ENCODE measurements around the gene CDC42EP3.

CDC42EP3 gene

DNA sequence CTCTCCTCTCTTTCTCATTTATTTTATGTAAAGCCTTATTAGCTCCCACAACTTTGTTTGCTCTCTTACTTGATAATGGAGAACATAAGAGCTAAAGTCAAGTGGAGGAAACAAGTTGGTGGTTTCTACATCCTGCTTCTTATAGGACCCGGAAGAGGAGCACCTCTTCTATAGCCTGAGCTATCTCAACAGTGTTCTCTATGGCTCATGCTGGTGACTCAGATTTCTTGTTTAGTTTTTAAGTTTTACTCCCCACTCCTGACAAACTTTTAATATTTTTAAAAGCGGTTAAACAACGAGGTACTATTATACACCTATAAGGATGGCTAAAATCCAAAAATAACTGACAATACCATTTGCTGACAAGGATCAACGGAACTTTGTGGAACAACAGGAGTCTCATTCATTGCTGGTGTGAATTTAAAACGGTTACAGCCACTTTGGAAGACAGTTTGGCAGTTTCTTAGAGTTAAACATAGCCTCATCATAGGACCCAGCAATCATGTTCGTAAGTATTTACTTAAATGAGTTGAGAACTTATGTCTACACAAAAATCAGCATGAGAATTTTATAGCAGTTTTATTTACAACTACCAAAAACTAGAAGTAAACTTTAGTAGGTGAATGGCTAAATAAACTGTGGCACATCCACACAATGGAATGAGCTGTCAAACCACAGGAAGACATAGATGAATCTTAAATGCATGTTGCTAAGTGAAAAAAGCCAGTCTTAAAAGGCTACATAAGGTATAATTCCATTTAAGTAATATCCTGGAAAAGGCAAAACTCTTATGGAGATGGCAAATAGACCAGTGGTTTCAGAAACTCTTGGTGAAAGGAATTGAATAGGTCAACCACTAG lies 12.7 kb upstream of the CDC42EP3 start:
- DNase-seq (ENCODE audit: low read depth in 3 of 3): no peak

DNA sequence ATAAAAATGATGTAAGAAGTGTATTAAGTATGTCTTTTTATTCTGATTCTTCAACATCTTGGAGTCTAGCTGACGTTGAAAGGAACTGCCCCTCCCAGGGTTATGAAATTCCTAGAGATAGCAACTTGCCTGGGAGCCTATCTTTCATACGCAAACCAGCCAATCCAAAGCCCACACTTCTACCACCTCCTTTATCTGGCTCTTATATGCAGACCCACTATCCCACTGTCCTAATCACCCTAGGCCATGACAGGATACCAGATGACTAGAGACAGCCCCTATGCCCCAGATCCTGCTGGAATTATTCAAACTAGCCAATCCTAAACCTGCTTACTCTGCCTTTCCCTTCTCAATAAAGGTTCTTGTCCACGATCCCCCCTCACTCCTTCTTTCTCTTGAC lies 11.8 kb upstream of the CDC42EP3 start:
- DNase-seq (ENCODE audit: low read depth in 3 of 3): no peak

DNA sequence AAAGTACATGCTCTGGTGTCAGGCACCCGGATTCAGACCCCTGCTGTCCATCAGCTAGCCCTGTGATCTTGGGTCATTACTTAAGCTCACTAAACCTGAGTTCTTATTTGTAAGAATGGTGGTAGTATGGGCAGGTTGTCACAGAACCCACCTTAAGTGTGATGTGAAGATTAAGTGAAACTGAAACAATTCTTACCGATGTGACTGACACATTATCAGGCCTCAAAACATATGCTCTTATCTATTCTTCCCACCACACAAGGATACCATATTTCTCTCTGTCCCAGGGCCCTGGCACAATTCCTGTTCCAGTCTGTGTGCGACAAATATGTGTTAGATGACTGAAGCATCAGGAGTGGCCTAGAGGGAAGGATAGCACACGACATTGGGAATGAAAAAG lies 11.0 kb upstream of the CDC42EP3 start:
- DNase-seq (ENCODE audit: low read depth in 3 of 3): no peak

DNA sequence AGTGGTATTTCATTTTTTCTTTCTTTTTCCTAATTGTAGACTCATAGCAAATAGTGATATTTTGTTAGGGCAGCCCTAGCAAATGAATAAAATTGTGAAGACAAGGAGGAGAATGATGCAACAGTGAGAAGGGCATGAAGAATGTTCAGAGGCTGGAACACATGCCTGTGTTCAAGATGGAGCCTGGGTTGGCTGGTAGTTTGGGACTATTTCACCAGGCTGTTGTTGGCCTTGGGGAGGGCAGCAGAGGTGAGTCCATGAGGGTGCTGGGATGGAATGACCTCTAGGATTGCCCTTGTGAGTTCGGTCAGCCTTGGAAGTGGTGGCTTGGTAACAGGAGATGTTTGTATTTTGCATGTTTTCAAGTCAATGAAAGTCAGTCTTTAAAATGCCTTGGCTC lies 10.1 kb upstream of the CDC42EP3 start:
- DNase-seq (ENCODE audit: low read depth in 3 of 3): no peak

DNA sequence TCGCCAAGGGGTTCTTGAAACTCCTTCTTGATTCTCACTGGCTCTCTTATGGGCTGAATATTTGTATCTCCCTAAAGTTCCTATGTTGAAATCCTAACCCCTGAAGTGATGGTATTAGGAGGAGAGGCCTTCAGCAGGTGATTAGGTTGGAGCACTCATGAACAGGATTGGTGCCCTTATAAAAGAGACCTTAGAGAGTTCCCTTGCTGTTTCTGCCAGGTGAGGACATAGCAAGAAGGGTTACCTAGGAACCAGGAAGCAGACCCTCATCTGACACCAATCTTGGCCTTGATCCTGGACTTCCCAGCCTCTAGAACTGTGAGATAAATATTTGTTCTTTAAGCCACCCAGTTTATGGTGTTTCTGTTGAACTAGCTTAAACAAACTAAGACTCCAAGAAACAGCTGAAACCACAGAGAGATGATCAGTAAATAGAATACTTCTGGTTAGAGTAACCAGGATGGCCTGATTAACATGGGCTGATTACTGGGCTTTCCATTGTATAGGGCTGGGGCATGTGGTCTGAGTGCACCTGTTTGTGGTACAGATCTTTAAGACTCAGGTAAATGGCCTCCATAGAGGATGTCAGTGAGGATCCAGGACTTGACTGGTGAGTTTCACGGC lies 7.7 kb upstream of the CDC42EP3 start:
- DNase-seq (ENCODE audit: low read depth in 3 of 3): no peak

DNA sequence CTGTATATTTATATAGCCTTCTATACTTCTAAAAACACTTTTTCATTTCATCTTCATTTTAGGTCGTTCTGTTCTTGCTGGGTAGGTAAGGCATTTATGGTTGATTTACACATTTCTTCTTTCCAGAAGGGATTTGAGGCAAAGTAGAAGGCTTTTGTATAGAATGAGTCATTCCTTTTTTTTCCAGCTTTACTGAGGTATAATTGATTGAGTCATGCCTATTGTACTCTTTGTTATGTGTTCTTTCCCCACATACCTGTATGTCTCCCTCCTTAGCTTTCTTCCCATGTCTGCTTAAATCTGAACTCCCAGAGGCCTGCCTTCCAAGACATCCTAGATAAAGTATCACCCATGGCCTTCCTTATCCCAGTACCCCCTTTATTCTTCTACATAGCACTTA lies 4.8 kb upstream of the CDC42EP3 start:
- no peak for DNase-seq (ENCODE audit: low read depth in 3 of 3)

DNA sequence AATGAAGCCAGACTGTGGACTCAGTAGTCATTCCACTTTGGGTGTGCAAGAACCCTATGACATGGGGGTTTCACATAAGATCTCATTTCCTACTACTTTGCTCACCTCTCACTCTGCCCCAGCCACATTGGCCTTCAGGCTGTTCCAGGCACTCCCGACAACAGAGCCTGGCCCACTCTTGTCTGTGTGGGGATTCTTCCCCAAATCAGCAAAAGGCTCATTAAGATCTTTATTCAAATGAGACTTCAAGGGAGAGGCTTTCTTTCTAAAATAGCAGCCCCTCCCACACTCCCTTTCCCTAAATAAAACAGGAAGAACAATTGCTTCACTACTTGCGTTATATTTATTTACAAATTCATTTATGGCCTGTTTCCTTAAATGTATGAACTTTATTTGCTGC lies 3.5 kb upstream of the CDC42EP3 start:
- no peak for DNase-seq (ENCODE audit: low read depth in 3 of 3)

DNA sequence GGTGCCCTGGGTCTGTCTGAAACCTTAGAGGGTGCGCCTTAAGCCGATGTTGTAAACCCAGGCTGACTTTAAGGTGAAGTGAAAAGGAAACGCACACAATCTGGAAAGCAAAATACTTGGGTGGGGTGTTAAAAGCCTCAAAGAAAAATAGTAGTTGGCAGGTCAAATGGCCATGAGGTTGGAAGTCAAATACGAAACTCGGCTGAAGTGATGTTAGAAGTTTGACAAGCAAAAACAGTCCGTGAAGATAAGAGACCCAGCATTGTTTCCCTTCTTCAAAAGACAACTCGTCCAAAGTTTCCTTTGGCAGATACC lies 1.4 kb upstream of the CDC42EP3 start:
- no peak for DNase-seq (ENCODE audit: low read depth in 3 of 3)

DNA sequence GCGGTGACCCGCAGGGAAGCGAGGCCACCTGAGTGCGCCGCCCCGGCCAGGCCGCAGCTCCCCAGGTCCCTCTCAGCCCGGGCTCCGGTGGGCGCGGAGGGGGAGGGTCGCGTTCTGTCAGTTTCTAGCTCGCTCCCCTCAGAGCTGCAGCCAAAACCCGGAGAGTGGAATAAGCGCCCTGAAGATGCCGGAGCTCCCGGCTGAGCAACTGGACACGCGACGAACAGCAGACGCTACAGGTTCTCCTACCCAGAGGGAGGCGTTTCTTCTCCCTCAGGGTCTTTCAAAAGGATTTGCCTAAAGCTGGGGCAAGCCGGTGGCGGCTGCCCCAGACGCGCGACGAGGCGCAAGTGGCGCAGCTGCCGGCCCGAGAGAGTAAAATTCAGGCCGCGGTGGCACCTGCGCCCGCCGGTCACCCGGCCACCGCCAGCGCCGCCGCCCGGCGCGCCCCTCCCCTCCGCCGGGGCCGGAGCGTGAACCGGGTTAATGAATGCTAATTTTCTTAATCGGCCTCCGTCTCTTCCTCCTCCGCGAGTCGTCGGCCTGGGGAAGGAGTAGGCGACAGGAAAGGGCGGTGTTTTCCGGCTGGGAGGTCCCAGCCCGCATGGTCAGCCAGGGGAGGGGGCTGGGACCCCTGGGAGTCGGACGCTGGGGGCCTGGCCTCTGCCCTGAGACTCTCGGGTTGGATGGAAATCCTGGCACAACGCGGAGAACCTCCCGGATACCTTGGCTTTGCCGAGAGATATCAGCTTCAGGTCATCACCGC lies 845 bp upstream of the CDC42EP3 start:
- DNase-seq (ENCODE audit: low read depth in 3 of 3): peak; percentile 37 to 53 (median 51)

DNA sequence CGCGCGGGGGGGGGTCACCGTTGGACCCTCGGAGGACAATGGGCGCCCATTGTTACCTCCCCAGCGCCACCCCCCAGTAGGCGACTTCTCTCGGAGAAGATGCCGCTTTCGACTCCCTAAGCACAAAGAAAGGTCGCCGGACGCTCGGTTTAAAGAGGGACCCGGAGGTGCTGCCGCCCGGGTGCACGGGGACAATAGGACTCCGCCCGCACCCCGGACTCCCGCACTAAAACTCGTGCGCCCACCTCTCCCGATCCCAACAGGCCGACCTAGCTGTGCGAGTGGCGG lies 318 bp upstream of the CDC42EP3 start:
- DNase-seq (ENCODE audit: low read depth in 3 of 3): no peak

DNA sequence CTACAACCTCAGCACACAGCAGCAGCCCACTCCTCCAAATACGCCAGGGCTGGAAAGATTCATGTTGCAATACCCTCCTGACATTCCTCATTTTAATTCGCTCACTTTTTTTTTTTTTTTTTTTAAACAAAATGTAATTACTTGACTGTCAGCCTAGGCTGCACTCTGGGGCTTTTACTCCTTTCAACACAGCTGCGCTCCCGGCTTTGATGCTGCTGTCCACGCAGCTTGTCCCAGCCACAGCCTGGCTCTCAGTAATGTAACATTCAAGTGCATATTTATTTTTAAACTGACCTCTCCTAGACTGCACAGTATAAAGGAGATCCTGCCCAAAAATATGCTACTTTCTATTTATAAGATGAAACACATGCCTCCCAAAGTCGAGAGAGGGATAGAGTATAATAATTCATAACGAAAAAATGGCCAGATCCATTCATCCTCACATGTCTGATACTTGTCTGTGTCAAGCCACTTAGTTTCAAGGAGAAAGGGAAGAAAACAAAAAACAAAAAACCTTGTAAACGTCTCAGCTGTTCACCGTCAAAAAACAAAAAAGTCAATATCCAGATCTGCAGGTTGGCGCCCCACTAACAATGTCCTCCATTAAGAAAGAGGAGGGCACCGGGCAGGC lies 949 bp downstream of the CDC42EP3 start:
- no peak for DNase-seq (ENCODE audit: low read depth in 3 of 3)

DNA sequence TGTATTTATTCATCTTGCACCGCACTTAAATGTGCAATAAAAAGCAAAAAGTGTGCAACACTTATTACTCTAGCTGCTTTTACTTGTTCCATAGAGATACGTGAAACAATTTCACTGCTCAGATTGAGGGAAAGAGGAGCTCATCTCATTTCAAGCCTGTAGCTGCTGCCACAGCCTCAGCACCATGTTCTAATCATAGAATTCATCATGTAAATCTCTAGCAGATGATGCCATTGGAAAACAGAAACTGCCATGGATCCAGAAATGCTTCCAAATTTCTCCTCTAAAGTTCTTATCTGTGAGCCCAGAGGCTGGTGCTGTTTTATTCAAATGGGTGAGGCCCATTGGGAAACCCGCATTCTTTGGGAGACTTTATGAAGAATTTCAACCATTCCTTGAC lies 2.0 kb downstream of the CDC42EP3 start:
- DNase-seq (ENCODE audit: low read depth in 3 of 3): no peak

DNA sequence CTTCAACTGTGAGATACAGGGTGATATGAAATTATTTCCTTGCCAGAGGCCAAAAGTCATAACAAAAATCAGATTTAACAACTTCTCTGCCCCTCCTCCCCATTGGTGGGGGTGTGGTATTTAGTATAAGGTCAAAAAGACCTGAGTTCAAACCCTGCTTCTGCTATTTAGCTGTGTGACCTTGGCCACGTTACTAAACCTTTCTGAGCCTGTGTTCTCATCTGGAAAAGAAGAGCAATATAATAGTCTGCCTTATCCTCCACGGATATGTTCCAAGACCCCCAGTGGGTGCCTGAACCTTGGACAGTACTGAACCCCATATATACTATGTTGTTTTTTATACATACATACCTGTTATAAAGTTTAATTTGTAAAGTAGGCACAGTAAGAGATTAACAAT lies 3.7 kb downstream of the CDC42EP3 start:
- DNase-seq (ENCODE audit: low read depth in 3 of 3): no peak

DNA sequence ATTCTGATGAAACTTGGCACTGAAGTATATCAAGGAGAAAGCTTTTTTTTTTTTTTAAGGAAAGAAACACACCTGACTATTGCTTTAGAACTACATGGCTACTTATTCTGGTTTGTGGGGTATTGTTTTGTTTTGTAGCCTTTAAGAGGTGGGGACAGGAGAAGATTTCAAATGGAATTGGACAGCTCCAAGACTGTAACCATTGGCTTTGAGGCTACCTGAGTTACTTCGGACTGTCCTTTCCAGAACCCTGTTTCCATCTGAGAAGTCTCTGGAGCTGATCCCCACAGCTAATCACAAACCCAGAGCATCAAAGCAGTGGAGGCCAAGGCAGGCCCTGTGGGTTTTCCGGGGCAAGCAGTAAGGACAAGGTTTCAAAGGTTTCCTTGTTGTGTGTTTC lies 4.7 kb downstream of the CDC42EP3 start:
- no peak for DNase-seq (ENCODE audit: low read depth in 3 of 3)

DNA sequence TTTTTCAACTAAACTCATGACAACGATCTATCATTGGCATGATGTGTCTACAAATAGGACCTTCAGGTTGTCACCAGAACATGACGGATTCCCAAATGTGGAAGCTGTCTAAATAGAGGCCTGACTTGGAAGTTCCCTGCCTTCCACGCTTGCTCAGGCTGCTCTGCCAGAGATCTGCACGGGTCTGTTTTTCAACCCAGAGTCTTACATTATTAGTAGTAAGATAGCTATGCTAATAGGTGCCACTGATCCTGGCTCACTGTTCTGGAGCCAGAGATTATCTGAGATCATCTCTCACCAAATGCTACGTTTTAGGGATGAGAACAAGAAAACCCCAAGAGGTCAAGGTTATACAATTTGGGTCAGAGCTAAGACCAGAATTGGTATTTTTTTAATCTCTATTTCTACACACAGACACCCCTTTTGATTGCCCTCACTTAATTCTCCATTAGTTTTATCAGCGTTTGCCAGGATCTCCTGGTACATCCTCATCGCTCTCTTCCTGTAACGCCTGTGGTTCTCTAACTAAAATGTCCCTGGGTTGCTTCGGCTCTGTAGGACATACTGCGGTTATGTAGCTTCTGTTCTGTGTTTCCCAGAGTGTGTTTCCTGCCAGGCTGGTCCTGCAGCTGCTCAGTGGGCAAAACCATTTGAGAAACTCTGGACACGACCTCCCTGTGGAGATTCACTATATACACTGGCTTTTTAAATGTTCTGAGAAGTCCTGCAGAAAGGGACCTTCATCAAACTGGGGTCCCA lies 5.7 kb downstream of the CDC42EP3 start:
- no peak for DNase-seq (ENCODE audit: low read depth in 3 of 3)

DNA sequence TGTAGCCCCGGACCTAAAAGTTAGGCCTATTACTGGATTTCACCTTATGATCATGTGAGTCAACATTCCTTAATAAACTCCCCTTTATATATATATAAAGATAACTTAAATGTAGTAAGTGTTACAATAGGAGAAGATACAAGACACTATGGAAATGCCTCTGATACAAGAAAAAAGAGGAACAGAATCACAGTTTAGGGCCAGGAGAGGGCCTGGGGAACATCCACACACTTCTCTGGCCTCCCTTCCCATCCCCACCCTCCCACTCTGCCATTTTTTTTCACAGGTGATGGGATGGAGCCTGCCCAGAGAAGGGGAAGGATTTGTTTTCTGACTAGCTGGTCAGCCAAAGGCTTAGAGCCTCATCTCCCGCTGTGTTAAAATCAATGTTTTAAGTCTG lies 6.4 kb downstream of the CDC42EP3 start:
- DNase-seq (ENCODE audit: low read depth in 3 of 3): no peak

DNA sequence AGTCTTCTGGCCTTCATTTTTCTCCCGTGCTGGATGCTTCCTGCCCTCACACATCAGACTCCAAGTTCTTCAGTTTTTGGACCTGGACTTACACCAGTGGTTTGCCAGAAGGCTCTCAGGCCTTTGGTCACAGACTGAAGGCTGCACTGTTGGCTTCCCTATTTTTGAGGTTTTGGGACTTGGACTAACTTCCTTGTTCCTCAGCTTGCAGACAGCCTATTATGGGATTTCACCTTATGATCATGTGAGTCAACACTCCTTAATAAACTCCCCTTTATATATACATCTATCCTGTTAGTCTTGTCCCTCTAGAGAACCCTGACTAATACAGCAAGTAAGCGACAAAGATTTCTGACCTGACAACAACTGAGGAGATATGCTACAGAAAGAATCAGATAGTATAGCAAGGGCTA lies 7.2 kb downstream of the CDC42EP3 start:
- no peak for DNase-seq (ENCODE audit: low read depth in 3 of 3)

DNA sequence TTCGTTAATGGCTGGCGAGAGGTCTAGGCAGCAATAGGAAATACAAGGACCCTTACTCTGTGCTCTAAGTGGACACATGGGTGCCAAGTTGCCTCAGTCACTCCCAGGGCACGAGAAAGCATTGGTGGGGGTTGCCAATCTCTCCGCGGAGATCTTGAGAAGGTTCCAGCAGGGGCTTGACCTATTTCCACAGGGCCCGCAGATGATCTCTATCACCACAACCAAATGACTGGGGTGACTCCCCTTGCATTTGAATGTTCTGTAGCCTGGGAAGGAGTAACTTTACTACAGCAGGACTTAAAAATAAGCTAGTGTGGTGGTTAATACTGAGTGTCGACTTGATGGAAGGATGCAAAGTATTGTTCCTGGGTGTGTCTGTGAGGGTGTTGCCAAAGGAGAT lies 8.1 kb downstream of the CDC42EP3 start:
- DNase-seq (ENCODE audit: low read depth in 3 of 3): no peak

DNA sequence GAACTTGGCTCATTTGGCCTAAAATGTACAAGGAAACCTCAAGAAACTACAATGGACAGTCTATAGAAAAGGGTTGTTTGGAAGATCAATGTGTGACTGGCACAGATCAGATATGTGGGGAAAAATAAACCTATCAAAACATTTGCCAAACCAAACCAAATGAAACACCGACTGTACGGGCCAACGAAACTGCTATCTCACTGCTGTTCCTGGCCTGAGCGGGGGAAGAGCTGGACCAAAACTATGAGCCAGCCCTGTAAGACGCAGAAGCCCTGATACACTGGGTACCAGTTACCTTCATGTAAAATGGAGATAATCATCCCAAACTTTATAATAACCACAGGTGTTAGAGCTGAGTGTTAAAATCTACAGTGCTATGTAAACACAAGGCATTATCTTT lies 11.7 kb downstream of the CDC42EP3 start:
- DNase-seq (ENCODE audit: low read depth in 3 of 3): no peak

DNA sequence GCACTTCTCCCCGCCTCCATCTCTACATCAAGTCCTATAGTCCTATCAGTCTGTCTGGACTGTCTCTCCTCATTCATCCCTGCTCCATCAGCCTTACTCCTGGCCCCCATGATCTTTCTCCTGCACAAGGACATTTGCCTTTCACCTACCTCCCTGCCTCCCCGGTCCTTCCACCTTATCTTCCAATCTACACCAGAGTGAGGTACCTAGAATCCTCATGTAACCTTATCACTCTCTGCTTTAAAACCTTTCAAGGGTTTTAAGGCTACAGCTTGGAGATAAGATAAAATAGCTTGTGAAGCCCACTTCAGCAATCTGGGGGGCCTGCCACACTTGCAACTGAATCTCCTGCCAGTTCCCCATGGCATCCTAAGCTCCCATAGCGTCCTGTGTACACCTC lies 12.8 kb downstream of the CDC42EP3 start:
- no peak for DNase-seq (ENCODE audit: low read depth in 3 of 3)

DNA sequence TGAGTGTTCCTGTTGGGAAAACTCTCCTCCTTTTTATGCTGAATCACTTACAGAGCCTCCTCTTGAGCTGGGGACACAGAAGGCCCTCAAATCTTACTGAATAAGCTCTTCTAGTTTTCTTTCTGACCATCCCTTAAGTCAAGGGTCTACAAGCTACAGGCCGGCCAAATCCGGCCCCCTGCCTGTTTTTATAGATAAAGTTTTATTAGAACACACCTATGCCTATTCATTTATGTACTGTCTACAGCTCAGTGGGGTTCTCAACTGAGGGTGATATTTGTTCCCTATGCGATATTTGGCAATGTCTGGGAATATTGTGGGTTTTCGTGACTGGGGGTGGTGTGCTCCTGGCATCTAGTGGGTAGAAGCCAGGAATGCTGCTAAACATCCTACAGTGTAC lies 14.0 kb downstream of the CDC42EP3 start:
- DNase-seq (ENCODE audit: low read depth in 3 of 3): no peak
